NCI-H2107 treated with DMSO at 0.1 percent for 48 hours (cell line): ENCODE data around the gene NGF.
"Not testable (repeated sequence)": the region's sequence is repeated elsewhere in the genome, so short reads cannot be mapped to it uniquely, and the experiment has no call there.

ENCODE experiments used
- DNase-seq: peaks from one replicate; lab custom pipeline; 2025; ENCODE audit not compliant: unreplicated experiment; lab: John Stamatoyannopoulos, UW

The NGF gene

GRCh38 chr1:115337633-115338456, at the start of gene NGF:
TSS of gene NGF (minus strand) at chr1:115338249. CDS start at chr1:115286795, 51,454 bp downstream.
- DNase-seq: peak; percentile 42

GRCh38 chr1:115383455-115383854, 45.4 kb upstream of the NGF start:
- not testable (repeated sequence) for DNase-seq

GRCh38 chr1:115379943-115380342, 41.9 kb upstream of the NGF start:
- no peak for DNase-seq

GRCh38 chr1:115377411-115377810, 39.4 kb upstream of the NGF start:
- peak; percentile 18 for DNase-seq

GRCh38 chr1:115374598-115374997, 36.5 kb upstream of the NGF start:
- DNase-seq: no peak

DNA sequence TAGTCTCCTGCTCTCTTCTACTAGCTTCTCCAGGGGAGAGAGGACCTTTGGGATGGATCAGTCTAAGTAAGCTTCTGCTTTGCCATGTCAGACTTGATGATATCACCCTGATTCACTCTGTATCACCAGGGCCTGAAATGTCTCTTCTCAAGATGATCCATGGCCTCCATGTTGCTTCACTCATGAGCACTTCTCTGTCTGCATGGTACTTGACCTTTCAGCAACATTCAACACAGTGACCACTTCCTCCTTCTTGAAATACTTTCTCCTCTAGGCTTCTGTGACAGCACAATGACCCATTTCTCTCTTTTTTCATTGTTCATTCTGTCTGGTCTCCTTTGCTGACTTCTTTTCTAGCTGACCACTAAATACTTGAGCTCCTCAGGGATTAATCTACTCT, 35.3 kb upstream of the NGF start:
- no peak for DNase-seq

GRCh38 chr1:115365738-115366137, 27.7 kb upstream of the NGF start:
- DNase-seq: no peak

DNA sequence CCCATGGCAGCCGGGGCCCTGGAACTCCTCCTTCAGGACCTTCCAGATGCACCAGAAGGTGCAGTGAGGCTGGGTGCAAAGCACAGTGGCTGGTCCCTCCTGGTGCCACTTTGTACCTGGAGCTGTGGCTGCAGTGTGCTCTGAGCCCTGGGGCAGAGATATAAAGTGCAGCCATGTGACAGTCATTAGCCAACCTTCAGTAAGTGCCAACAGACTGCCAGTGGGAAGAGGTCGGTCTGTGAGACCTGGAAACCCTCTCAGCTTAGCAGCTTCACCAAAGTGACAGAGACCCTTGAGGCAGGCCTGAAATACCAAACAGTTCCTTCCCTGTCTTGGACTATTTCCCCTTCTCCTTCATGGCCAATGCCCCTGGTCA, 26.7 kb upstream of the NGF start:
- no peak for DNase-seq

- DNase-seq: no peak
Measured at GRCh38 chr1:115364046-115364779, 26.2 kb upstream of the NGF start.

DNA sequence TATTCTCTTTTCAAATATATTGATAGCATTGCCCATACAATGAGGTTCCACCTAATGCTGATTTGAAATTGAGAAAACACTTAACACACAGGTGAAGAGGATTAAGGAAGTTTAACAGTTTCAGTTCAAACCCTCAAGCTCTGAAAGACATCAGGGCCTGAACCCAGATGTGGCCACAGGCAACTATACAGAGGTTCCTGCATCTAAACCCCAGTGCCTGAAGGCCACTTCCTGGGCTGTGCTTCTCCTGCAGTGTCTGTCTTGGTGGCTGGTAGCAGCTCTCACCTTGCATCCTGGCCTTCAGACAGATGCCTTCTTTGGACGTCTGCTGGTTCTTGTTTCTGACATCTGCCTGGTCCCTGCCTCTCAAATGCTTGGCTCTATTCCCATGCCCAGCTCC, 25.1 kb upstream of the NGF start:
- no peak for DNase-seq

DNA sequence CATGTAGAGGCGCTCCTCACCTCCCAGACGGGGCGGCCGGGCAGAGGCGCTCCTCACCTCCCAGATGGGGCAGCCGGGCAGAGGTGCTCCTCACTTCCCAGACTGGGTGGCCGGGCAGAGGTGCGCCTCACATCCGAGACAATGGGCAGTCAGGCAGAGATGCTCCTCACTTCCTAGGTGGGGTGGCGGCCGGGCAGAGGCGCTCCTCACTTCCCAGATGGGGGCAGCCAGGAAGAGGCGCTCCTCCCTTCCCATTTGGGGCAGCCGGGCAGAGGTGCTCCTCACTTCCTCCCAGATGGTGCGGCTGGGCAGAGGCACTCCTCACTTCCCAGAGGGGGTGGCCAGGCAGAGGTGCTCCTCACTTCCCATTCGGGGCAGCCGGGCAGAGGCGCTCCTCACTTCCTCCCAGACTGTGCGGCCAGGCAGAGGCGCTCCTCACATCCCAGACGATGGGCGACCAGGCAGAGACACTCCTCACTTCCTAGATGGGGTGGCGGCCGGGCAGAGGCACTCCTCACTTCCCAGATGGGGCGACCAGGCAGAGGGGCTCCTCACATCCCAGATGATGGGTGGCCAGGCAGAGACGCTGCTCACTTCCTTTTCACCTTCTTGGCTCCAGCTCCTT, 22.6 kb upstream of the NGF start:
- DNase-seq: not testable (repeated sequence)

GRCh38 chr1:115359787-115360452, 21.9 kb upstream of the NGF start:
- DNase-seq: not testable (repeated sequence)

DNA sequence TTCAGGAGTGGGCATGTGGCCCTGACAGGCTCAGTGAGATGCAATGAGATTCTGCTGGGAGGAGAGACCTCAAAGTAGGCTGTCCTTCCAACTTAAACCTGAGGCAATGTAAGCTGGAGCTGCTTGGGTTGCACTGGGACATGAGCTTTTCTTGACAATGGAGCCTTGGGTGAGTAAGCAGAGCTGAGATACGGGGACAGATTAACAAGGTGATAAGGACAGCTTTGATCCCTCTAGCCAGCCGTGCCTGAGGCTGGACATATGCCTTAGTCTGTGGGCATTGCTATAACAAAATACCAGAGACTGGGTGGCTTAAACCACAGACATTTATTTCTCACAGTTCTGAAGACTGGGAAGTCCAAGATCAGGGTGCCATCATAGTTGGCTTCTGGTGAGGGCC, 18.3 kb upstream of the NGF start:
- no peak for DNase-seq

- DNase-seq: no peak
Measured at GRCh38 chr1:115355069-115355468, 17.0 kb upstream of the NGF start.

GRCh38 chr1:115351143-115351542, 13.1 kb upstream of the NGF start:
- DNase-seq: no peak

DNA sequence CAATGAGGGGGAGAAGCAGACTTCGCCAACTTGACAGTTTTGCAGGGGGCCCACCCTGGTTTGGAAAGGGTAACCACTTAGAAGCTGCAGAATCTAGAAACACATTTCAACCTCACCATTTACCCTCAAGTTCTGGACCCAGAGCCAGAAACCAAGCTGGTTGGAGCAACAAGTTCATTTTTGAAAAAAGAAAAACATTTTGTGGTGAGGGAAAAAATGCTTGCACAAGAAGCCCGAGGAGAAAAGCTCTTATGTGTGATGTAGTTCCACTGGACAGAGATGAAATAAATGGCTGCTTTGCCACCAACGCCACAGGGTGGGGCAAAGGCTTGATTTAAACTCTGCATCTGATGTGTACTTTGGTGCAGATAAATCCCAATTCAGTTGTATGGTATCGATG, 10.6 kb upstream of the NGF start:
- no peak for DNase-seq

GRCh38 chr1:115347282-115347681, 9.2 kb upstream of the NGF start:
- no peak for DNase-seq

DNA sequence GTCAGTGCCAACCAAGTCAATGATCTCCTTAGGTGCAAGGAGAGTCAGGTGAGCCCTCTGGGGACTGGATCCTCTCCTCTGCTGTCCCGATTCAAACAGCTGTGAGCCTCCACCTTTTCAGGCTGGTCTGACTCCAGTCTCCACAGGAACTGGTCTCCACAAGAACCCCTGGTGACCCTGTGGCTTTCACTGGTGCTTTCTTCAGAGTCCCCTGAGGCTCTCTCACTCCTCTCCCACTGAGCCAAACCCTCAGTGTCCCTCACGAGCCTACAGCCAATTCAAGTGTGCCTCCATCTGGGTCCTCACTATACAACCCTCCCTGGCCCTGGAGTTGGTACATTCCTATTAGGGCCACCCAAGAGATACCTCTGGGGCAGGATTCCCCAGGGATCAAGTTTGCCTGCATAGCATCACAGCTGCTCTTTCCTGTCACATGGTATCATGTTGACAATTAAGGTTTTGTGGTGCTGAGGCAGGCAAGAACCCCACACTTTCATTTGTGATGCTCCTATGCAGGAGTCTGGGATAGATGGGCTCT, 5.2 kb upstream of the NGF start:
- DNase-seq: no peak

- no peak for DNase-seq
Measured at GRCh38 chr1:115341948-115342347, 3.9 kb upstream of the NGF start.

DNA sequence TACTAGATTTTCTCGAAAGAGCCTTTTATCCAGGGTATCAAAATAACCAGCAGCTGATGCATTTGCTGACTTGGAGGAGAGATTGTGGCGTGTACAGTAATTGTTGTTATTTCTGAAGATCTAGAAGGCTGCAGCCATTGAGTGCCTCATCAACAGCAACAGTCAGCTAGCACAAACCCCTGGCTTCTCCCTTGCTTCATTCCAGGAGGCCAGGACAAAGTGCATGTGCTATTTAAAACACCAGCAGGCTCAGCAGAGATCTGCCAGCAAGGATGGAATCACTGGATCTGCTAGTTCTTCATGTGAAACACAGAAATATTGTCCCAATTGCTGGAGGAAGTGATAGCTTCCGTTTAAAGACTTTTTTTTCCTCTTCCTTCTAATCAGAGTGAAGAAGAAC, 2.8 kb upstream of the NGF start:
- DNase-seq: no peak

GRCh38 chr1:115338457-115338820, 390 bp upstream of the NGF start:
- DNase-seq: no peak
